HepG2 (cell line): ENCODE data around the gene CLPTM1L. TPM values are rescaled to one million over a fixed set of nuclear protein-coding genes. Genes with fewer than 3 reads are reported as not detected.
"Not testable (repeated sequence)": the region's sequence is repeated elsewhere in the genome, so short reads cannot be mapped to it uniquely, and the experiment has no call there.

ENCODE experiments used
- ATAC-seq: fragments of 200-7000 bp; cut with Tn5 transposase; 3 replicates; pipeline ENCODE4 v1.9.1; 2020; ENCODE audit warnings: mild to moderate bottlenecking, moderate library complexity
- BruUV-seq: library from RNA; stranded (reverse); fragments of 400-500 nt; replicated peaks from 2 replicates; lab custom pipeline; 2021; lab: Mats Ljungman, UMichigan
- CTCF ChIA-PET: fragments of 300-600 bp; formaldehyde crosslinking; extraction: SDS; loops from one replicate; lab custom pipeline; 2021; ENCODE audit warnings: low total read pairs, inconsistent platforms, low intra/inter-chr PET ratio; lab: Yijun Ruan, JAX
- POLR2A ChIA-PET: fragments of 350-600 bp; sonication (Branson Sonifier 250); formaldehyde crosslinking; loops from one replicate; lab custom pipeline; 2020; ENCODE audit warnings: antibody characterized with exemption, inconsistent platforms; lab: Yijun Ruan, JAX
- DNase-seq: peaks from one replicate; pipeline ENCODE4 v3.0.0-alpha.2; 2015; ENCODE audit warnings: low spot score
- FAIRE-seq: peaks from 3 replicates; lab custom pipeline; 2011; peaks lifted over from hg19 to GRCh38; lab: Jason Lieb, UNC
- H2AFZ ChIP-seq: one replicate; pipeline ENCODE4 v1.6.1; 2011; ENCODE audit warnings: low read length, inconsistent platforms
- H3K27ac ChIP-seq: fragments of 300-600 bp; 3 replicates; pipeline ENCODE4 v1.8.0; 2011; ENCODE audit warnings: mixed run types, mild to moderate bottlenecking, mixed read lengths, low read length, inconsistent platforms; ENCODE audit not compliant: insufficient read depth; ENCODE audit errors: extremely low read length
- H3K27me3 ChIP-seq, 2 experiments: fragments of 200-600 bp in 1 of 2; 2 replicates in 1 of 2; 3 replicates in 1 of 2; pipeline versions ENCODE4 v1.6.0 to v1.8.0; 2011; ENCODE audit warnings: low read length in 2 of 2, mild to moderate bottlenecking in 2 of 2, moderate library complexity in 2 of 2, inconsistent platforms in 1 of 2; ENCODE audit not compliant: insufficient read depth in 2 of 2, control insufficient read depth in 1 of 2
- H3K36me3 ChIP-seq, 2 experiments: fragments of 200-600 bp in 1 of 2; replicated peaks in 1 of 2; 2 replicates in 1 of 2; 3 replicates in 1 of 2; pipeline versions ENCODE4 v1.5.1 to v1.8.0; 2011; ENCODE audit warnings: low read length in 2 of 2, inconsistent platforms in 1 of 2; ENCODE audit not compliant: insufficient read depth in 2 of 2, control insufficient read depth in 1 of 2
- H3K4me1 ChIP-seq: 2 replicates; pipeline ENCODE4 v1.5.1; 2012; ENCODE audit warnings: low read length, inconsistent platforms; ENCODE audit not compliant: insufficient read depth
- H3K4me2 ChIP-seq: 2 replicates; pipeline ENCODE4 v1.6.0; 2011; ENCODE audit warnings: low read depth, low read length, inconsistent platforms
- H3K4me3 ChIP-seq, 3 experiments: fragments of 200-600 bp in 1 of 3; sonication (generic), shearing (Covaris generic) in 1 of 3; replicated peaks in 1 of 3; 2 replicates each; pipeline ENCODE4 v1.5.1; 2011 to 2016; ENCODE audit warnings: low read length in 3 of 3, inconsistent platforms in 2 of 3, low read depth in 2 of 3, mild to moderate bottlenecking in 2 of 3, control low read depth in 1 of 3, mixed read lengths in 1 of 3; ENCODE audit not compliant: insufficient read depth in 1 of 3
- H3K79me2 ChIP-seq: one replicate; pipeline ENCODE4 v1.6.1; 2011; ENCODE audit warnings: low read length, inconsistent platforms; ENCODE audit not compliant: insufficient read depth
- H3K9ac ChIP-seq: 2 replicates; pipeline ENCODE4 v1.6.0; 2011; ENCODE audit warnings: mild to moderate bottlenecking, low read depth, low read length, inconsistent platforms; ENCODE audit not compliant: insufficient read depth
- H3K9me3 ChIP-seq: 2 replicates; pipeline ENCODE4 v1.5.1; 2012; ENCODE audit warnings: mild to moderate bottlenecking, low read length
- H4K20me1 ChIP-seq: 2 replicates; pipeline ENCODE4 v1.6.0; 2011; ENCODE audit warnings: inconsistent platforms, mild to moderate bottlenecking, low read length, moderate library complexity; ENCODE audit not compliant: insufficient read depth
- AGO2 ChIP-seq: fragments of 200-400 bp; formaldehyde crosslinking; optimal IDR thresholded peaks from 2 replicates; pipeline ENCODE3; 2017; ENCODE audit warnings: mild to moderate bottlenecking, low read depth, low read length, moderate library complexity
- MTF1 ChIP-seq: sonication (generic); formaldehyde crosslinking; IDR thresholded peaks from 2 replicates; pipeline ENCODE4 v1.5.0; 2020; ENCODE audit warnings: missing genetic modification reagents
- PRDM15 ChIP-seq: sonication (generic); formaldehyde crosslinking; IDR thresholded peaks from 2 replicates; pipeline ENCODE4 v1.4.0; 2020; ENCODE audit warnings: missing genetic modification reagents
- WGBS: methylation state at CpG from one replicate; pipeline ENCODE4 v1.1.6; 2017; ENCODE audit warnings: low lambda C conversion rate; 5-methylcytosine and 5-hydroxymethylcytosine counted together
- in situ Hi-C: cut with HindIII; loops from 2 replicates; pipeline ENCODE4 v1.10.0; 2017; ENCODE audit warnings: low pct_unique_long_range_greater_than_20kb; ENCODE audit not compliant: extremely low pct_ligation_motif_present
- intact Hi-C: fragments of 100-400 bp; cut with micrococcal nuclease; formaldehyde crosslinking; loops from one replicate; pipeline ENCODE4 v1.10.0; 2022; ENCODE audit not compliant: unreplicated experiment
- polyA plus RNA-seq, 8 experiments: library from polyadenylated mRNA; depleted of rRNA in 3 of 8; stranded (reverse) in 7 of 8; unstranded in 1 of 8; fragments of >200 nt; fragmentation: Illumina TruSeq in 4 of 8; extraction: Trizol in 4 of 8; gene quantifications; 2 replicates each; pipeline versions ENCODE4 v1.2.1 to v1.2.3, GENCODE V29; 2011 to 2016; ENCODE audit warnings: low read depth in 4 of 8, missing spikeins in 1 of 8, mixed read lengths in 1 of 8; ENCODE audit not compliant: insufficient read depth in 1 of 8
- total RNA-seq, 5 experiments: library from RNA; depleted of rRNA; stranded (reverse); fragments of >200 nt; fragmentation: Illumina TruSeq; extraction: Trizol; gene quantifications; 2 replicates each; pipeline ENCODE4 v1.2.3, GENCODE V29; 2016; ENCODE audit warnings: low read depth in 1 of 5

CLPTM1L gene
- total and polyA plus RNA-seq, 2 of the 13 experiments (the other 11 are each of a cell fraction or from before 2014, with no cell fraction given): 80.3 to 124 TPM

- TF ChIP-seq PRDM15 (no peak), MTF1 (CRISPR knock-in tag) (no peak), AGO2 (no peak)
Observed at GRCh38 chr5:1374030-1374678, 29.3 kb upstream of the CLPTM1L start (continued).

- H4K20me1 ChIP-seq, H3K27ac ChIP-seq, H3K36me3 ChIP-seq, BruUV-seq, H3K4me1 ChIP-seq, intact Hi-C loops, H2AFZ ChIP-seq, H3K4me3 ChIP-seq, ATAC-seq, FAIRE-seq, H3K9me3 ChIP-seq, H3K79me2 ChIP-seq, H3K4me2 ChIP-seq, in situ Hi-C loops, CTCF ChIA-PET, POLR2A ChIA-PET, DNase-seq, H3K9ac ChIP-seq: not testable (repeated sequence)
- WGBS: 48% methylated on average over 3 of the region's 4 CpGs
- H3K27me3 ChIP-seq: peaks cover 1 to 55% of the 10 kb centered on the region in 2 experiments; a peak in 4 of 5 replicates
Observed at GRCh38 chr5:1371972-1372342, 27.1 kb upstream of the CLPTM1L start.
